HG02571 (cell line): ENCODE measurements around the gene MYLK.
"Not testable (repeated sequence)": the region's sequence is repeated elsewhere in the genome, so short reads cannot be mapped to it uniquely, and the experiment has no call there.

Experiments
- ATAC-seq: cut with Tn5 transposase; IDR thresholded peaks from one replicate; pipeline ENCODE4 v1.9.1; 2021; ENCODE audit warnings: mild to moderate bottlenecking, moderate library complexity; ENCODE audit not compliant: unreplicated experiment

MYLK gene

GRCh38 chr3:123632161-123632655, 251.9 kb downstream of the MYLK start:
- ATAC-seq = no peak

GRCh38 chr3:123629747-123630047, 254.4 kb downstream of the MYLK start:
- no peak for ATAC-seq

DNA sequence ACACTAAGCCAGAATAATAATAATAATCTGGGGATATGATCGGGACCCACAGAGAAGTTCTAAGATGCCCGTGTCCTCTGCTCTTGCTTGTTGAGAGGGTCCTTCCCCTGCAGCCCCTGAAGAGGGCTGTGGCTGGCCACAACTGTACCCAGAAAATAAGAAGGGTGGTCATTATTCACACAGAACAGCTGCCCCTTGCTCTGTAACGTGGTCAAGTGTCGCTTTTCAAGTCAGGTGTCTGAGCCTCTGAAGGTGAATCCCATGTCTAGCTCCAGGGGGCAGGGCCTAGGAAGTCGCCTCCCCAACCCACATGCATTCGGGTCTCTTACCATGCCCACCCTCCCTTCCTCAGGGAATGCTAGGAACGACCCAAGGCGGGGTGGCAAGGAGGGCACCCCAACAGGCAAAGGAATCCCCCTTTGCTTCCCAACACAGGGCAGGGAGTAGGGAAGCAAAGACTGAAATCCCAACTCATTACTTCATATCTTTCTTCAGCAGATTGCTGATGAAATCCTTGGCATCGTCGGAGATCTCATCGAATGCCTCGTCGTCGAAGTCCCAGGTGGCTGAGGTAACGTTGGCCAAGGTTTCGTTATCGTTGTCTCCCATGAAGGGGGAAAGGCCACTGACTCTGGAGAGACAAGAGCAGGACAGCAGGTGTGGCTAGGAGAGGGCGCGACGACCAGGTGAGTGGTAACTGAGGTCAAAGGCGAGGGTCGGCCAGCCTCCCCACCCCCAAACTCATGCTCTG, 255.0 kb downstream of the MYLK start:
- no peak for ATAC-seq

- no peak for ATAC-seq
Measured at GRCh38 chr3:123627673-123628670, 256.2 kb downstream of the MYLK start.

DNA sequence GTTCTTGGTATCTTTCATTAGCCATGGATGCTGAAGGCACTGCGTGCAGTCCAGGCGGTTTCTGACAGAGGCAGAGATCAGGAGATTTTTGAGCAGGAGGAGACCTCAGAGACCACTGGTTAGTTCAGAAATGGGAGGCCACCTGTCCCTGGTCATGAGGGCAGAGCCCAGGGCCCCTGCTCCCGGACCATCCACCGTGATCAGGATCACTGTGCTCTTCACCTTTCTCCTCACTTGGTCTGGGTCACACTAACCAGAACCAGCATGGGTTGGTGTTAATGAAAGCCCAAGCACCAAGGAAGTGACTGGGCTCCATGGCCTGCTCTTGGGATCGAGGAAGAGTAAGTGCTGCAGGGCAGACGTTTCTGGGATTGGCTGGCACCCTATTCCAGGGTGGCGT, 257.3 kb downstream of the MYLK start:
- no peak for ATAC-seq

DNA sequence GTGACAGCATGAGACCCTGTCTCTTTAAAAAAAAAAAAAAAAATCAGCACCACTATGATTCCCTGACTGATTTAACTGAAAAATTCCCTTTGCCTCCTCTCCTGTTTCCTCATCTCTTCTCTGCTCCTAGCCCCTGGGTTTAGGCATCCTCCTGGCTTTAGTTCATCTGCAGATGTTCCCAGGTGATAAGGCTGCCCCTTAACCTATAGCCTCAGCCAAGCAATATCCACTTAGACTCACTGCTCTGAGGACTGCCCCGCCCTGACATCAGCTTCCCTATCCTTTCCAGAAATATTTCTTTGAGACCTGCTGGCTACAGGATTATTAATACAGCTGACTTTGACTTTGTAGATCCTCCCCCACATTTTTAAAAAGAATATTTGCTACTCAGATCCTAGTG, 259.8 kb downstream of the MYLK start:
- ATAC-seq = no peak

DNA sequence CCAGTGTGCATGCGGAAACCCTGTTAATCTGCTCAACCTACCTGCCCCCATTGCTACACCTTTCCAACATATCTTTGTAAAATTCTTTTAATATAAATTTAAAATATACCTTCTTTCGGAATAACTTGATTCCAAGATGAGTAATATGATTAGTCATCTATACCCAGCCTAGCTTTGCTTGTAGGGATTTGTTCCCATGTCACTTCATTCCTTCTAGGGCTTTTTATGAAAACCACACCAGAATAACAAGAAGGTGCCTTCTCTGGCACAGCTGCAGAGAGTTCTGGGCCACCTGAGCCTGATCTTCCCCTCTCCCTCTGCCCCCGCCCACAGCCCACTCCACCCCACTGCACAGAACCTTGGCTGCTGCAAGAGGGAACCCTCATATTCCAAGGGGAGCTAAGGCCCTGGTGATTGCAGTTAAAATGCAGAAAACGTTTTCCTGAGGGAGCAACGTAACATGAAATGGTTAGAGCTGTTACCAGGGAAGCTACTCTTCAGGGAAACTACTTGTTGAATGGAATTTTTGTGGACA, 260.7 kb downstream of the MYLK start:
- ATAC-seq = no peak

- ATAC-seq = no peak
Measured at GRCh38 chr3:123622766-123623165, 261.4 kb downstream of the MYLK start.

DNA sequence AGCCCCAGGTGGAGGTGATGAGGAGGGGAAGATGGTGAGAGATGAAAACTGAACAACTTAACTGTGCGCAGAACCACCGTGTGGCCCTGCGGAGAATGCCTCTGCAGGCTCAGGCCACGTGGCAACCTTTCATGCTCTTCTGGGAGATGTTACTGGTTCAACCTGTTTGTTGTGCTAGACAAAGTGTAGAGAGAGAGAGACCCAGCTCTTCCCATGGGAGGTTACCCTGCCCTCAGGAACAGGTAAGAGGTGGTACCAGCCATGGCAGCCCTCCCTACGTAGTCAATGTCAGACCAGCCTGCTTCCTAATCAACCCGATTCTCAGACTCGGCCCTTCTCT, 262.3 kb downstream of the MYLK start:
- ATAC-seq = no peak

DNA sequence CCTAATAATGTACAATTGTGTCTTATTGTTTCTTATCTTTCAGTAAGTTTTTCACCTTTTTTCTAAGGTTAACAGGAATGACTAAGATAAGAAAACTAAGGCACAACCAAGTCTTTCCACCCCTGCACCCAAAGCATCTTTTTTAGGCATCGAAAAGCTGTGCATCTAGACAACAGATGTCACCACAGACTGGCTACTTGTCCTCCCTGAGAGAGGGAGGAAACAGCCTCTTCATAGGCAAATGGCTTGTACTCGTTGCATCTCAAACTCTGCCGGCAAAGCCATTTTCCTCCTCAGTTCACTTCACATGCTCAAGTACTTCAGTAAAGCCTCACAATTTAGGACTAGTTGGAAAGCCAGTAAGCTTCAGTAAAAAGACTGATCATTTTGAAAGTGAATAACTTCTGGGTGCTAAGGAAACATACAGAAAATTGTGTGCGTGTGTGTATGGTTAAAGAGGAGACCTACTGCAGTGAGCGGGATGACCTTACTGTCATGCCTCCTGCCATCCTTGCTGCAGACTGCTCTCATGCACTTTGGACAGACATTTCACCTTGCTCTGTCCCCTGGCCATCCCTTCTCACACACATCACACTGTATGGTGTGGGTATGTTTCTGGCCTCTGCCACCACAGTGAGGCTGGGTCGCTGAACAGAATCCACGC, 262.8 kb downstream of the MYLK start:
- ATAC-seq = no peak

DNA sequence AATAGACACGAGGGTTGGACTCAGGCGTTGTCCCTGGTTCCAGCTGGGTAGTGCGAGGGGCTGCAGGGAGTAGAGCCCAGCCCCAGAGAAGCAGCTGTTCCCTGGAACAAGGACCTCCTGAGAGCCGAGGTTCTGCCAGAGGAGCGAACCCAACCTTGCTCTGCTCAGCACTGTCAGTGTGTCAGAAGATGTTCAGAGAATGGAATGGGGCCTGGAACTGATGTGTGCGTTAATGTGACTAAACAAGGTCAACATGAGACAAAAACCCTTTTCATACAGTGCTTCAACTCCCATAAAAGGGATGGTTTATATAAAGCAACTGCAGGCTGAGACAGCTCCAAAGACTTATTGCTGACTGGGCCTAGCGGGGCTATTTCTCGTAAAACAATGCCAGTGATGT, 263.8 kb downstream of the MYLK start:
- no peak for ATAC-seq

- no peak for ATAC-seq
Measured at GRCh38 chr3:123618768-123619484, 265.2 kb downstream of the MYLK start.

DNA sequence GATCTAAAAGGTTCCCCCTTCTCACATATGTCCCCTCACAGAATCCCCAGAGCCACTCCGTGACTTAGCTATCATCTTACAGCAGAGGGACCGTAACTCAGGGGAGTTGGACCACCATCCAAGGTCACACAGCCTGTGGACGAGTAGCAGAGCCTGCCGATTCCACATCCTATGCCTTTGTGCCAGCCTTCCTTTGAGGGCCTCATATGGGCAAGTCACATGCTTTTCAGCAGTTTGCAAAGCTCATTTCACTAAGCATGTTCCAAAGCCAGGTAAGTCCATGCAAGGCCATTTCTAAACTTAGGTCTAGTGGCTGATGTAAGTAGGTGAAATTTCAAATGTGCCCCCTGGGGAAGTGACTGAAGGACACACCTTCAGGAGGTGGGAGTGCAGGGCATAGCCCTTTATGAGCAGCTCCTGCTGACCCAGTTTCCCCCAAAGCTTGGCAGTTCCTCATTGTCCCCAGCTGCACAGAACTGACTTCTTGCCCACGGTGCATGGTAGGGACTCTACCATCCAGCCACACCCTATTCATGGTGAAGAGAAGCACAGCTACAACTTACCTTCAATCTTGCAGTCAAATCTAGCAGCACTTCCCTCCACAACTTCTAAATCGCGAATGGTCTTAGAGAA, 265.9 kb downstream of the MYLK start:
- no peak for ATAC-seq

DNA sequence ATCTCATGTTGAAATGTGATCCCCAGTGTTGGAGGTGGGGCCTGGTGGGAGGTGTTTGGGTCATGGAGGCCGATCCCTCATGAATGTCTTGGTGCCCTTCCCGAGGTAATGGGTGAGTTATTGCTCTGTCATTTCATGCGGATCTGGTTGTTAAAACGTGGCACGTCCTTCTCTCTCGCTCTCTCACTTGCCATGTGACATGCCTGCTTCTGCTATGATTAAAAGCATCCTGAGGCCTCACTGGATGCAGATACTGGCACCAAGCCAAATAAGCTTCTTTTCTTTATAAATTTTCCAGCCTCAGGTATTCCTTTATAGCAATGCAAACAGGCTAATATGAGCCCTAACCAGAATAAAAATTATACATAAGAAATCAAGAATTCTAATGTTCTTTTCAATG, 267.5 kb downstream of the MYLK start:
- ATAC-seq = no peak

- ATAC-seq = no peak
Measured at GRCh38 chr3:123613543-123613942, 270.6 kb downstream of the MYLK start.

DNA sequence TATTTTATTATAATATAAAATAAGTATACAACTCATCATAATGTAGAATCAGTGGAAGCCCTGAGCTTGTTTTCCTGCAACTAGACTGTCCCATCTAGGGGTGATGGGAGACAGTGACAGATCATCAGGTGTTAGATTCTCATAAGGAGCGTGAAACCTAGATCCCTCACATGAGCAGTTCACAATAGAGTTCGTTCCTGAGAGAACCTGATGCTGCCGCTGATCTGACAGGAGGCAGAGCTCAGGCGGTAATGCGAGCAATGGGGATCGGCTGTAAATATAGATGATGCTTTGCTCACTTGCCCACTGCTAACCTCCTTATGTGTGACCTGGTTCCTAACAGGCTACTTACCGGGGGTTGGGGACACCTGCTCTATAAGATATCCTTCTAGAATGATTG, 272.5 kb downstream of the MYLK start:
- ATAC-seq = not testable (repeated sequence)

- no peak for ATAC-seq
Measured at GRCh38 chr3:123611082-123611481, 273.1 kb downstream of the MYLK start.

- ATAC-seq = no peak
Measured at GRCh38 chr3:123610331-123610730, 273.8 kb downstream of the MYLK start.

DNA sequence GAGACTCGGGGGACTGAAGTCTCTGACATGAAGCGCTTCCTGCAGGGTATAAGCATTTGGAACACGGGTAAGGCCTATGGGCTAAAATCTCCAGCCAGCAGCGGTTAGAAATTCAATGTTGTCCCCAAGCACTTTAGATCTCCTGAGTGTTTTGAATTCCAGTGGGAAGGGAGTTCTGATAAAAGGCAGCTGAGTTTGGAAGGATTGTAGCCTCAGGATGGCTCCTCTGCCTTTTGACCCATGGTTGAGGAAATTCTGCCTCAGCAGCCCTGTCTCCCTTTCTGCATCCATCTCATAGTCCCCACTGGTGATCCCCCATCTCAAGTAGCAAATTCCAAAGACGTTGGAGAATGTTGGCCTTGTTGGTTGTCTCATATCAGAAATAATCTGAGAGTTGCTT, 275.1 kb downstream of the MYLK start:
- no peak for ATAC-seq

- ATAC-seq = no peak
Measured at GRCh38 chr3:123608263-123608937, 275.7 kb downstream of the MYLK start.
